22Rv1 (cell line): ENCODE results near the gene RNF217.
"Not testable (repeated sequence)": the region's sequence is repeated elsewhere in the genome, so short reads cannot be mapped to it uniquely, and the experiment has no call there.

Source experiments
- H3K27ac ChIP-seq: fragments of 450-650 bp; 2 replicates; pipeline ENCODE4 v1.5.1; 2017
- ZFX ChIP-seq: fragments of 450-650 bp; IDR thresholded peaks from 2 replicates; pipeline ENCODE4 v1.6.1; 2017; ENCODE audit warnings: antibody characterized with exemption, borderline replicate concordance
- TF ChIP-seq, protein P1 (sequence below): fragments of 450-650 bp; IDR thresholded peaks from 2 replicates; pipeline ENCODE4 v1.5.1; 2017; ENCODE audit warnings: mild to moderate bottlenecking

The RNF217 gene

DNA sequence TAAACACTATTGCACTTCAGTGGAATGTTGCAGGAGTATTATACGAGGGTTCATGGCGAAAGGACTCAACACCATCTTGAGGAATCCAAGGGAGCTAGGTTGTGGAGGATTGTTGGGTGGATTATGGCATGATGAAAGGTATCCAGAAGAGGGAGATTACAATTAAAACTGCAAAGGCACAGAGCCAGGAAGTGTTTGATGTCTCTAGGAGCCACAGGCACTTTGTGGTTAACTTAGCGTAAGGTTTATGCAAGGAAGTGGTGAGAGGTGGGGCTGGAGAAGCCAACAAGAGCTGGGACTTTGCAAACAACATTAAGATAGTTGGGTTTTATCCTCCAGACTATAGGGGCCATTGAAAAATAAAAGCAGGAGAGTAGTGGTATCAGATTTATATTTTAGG is 104.7 kb downstream of the RNF217 start:
- no peak overlapping the region for H3K27ac ChIP-seq
- no peak for TF ChIP-seq ZFX
- TF ChIP-seq, protein P1, sequence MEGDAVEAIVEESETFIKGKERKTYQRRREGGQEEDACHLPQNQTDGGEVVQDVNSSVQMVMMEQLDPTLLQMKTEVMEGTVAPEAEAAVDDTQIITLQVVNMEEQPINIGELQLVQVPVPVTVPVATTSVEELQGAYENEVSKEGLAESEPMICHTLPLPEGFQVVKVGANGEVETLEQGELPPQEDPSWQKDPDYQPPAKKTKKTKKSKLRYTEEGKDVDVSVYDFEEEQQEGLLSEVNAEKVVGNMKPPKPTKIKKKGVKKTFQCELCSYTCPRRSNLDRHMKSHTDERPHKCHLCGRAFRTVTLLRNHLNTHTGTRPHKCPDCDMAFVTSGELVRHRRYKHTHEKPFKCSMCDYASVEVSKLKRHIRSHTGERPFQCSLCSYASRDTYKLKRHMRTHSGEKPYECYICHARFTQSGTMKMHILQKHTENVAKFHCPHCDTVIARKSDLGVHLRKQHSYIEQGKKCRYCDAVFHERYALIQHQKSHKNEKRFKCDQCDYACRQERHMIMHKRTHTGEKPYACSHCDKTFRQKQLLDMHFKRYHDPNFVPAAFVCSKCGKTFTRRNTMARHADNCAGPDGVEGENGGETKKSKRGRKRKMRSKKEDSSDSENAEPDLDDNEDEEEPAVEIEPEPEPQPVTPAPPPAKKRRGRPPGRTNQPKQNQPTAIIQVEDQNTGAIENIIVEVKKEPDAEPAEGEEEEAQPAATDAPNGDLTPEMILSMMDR, result no peak

DNA sequence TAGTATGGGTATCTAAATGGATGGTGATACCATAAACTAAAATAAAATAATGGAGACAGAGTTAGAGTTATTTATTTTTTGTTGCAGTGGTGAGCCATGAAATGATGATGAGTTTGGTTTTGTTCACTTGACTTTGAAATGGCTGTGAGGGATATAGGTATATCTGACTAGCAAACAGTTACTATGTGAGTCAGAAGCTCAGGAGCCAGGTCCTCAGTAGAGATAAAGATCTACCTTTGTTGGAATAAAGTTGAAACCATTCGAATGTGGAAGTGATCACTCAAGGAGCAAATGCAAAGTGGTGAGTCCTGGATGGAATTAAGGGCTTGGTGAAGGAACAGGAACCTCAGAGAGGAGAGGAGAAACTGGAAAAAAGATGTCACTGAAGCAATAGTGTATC is 105.3 kb downstream of the RNF217 start:
- no peak overlapping the region for H3K27ac ChIP-seq
- no peak for TF ChIP-seq ZFX
- TF ChIP-seq, protein P1, result no peak

DNA sequence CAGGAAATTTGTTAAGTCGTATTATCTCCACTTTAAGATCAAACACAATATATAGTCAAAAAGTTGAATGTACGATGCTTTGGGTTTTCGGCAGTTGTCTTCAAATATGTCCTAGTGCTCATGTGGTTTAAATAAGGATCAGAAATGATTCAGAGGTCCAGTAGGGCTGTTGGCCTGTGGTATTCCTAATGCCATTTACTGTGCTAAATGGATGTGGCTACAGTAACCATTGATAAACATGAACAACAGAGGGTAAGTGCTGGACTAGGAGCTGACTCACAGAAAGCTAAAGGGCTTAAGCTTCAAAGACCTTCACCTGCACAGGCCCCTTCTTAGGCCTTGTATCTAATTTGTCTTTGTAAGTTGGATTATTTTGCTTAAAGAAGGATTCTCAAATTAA is 110.8 kb downstream of the RNF217 start:
- TF ChIP-seq, protein P1, result no peak
- no peak for TF ChIP-seq ZFX
- no peak overlapping the region for H3K27ac ChIP-seq

DNA sequence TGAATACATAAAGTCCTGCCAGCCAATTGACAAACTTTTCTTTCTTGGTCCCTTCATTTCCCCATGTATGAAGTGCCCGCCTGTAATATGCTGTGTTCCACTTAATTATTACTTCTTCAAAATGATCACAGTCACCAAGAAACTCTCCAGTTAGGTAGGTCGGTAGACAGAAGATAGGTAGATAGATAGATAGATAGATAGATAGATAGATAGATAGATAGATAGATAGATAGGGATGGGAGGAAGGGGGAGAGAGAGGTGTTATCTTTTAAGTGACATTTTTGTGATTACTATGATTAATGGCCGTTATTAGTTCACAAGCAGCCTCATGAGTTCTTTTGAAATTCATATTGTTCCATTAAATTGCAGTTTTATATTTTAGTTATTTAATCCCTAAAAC is 111.9 kb downstream of the RNF217 start:
- TF ChIP-seq ZFX, result no peak
- TF ChIP-seq, protein P1, result no peak
- H3K27ac ChIP-seq, result no peak overlapping the region

DNA sequence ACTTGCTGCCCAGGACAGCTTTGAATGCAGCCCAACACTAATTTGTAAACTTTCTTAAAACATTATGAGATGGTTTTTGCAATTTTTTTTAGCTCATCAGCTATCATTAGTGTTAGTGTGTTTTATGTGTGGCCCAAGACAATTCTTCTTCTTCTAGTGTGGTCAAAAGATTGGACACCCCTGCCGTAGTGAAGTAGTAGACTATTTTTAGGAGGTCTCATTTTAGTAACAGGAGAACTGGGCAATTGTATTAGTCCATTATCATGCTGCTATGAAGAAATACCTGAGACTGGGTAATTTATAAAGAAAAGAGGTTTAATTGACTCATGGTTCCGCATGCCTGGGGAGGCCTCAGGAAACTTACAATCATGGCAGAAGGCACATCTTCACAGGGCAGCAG is 112.8 kb downstream of the RNF217 start:
- H3K27ac ChIP-seq, result not testable (repeated sequence)

DNA sequence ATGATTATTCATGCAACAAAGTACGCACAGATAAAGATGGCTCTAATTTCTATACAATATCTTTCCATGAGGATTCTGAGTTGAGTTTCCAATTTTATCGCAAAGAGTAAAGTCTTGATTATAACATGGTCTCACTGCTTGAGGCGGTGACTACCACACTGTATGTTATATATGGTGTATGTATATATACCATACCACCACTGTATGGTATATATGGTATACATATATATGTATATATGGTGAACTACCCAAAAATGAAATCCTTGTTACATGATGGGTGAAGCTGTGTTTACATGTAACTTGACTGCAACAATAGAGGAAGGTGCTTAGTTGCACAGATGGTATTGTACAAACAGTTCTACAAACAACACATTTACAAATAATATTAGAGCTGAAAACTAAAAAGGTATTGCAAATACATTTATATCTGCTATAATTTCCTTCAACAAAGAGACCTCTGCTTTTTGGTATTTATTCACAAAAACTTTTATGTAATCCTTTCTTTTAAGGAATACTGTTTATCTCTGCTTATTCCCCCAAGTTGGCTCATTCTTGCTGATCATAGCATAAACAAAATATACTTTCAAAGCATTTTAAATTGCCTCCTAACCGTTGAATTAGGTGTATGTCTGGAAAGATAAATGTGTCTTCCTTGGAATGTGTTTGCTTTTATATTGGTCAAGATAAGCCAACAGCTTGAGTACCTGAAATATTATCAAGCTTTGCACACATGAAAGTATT is 113.7 kb downstream of the RNF217 start:
- TF ChIP-seq, protein P1, result no peak
- TF ChIP-seq ZFX, result no peak
- H3K27ac ChIP-seq, result no peak overlapping the region

DNA sequence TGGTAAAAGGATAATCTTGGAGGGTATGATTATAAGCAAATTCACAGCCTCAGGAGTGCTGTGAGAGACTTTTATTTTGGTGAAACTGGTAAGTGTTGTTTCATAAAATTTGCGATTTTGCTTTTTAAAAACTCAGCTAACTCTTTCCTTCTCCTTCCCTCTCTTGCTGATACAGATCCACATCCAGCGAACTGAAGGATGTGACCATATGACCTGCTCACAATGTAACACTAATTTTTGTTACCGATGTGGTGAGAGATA is 114.2 kb downstream of the RNF217 start:
- TF ChIP-seq ZFX, result no peak
- TF ChIP-seq, protein P1, result no peak
- H3K27ac ChIP-seq, result no peak overlapping the region

DNA sequence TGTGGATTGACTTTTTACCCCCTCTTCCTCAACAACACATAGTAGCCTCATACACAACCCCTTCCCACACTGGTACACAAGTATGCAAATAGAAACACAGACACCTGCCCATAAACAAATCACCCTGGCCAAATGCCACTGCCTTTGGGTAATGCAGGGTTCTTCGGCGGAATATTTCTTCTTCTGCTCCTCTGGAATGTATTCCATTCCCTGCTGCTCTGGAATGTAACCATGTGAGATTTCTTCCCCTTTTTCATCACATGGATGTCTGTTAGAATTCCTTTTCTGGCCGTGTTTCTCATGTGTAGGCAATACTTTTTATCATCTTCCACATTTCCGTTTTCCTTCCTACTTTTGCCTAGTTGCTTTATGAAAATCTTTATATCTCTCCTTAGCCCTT is 115.2 kb downstream of the RNF217 start:
- TF ChIP-seq, protein P1, result no peak
- TF ChIP-seq ZFX, result no peak
- no peak overlapping the region for H3K27ac ChIP-seq
